ENCODE measurements around the gene ANXA11. TPM values are rescaled to one million over a fixed set of nuclear protein-coding genes. Genes with fewer than 3 reads are reported as not detected.
"Not testable (repeated sequence)": the region's sequence is repeated elsewhere in the genome, so short reads cannot be mapped to it uniquely, and the experiment has no call there.

The ANXA11 gene
- total RNA-seq (2022), result 68.5 and 93.8 TPM in 2 replicates
- percentile 74 among the genes with signal in this experiment for Bru-seq, nascent RNA
- BruChase-seq, experiment 1, labeled RNA remaining after a 6-hour chase, result percentile 71 among the genes with signal in this experiment
- BruChase-seq, experiment 2, labeled RNA remaining after a 2-hour chase, result percentile 71 among the genes with signal in this experiment
- long read RNA-seq, full-length matches to known transcripts, result 112 of 154 reads
- long read RNA-seq, partial matches to known transcripts, result 15 of 154 reads
- long read RNA-seq, other reads (novel, unspliced or antisense), result 27 of 154 reads

- Mint-ChIP-seq H3K27ac (ENCODE audit: low read depth, unreplicated experiment) (peak within 1 kb of the TSS; percentile 88), H3K27me3 (ENCODE audit: insufficient read depth, unreplicated experiment) (no peaks in the 10 kb centered on the region), H3K4me3 (ENCODE audit: unreplicated experiment) (peak within 1 kb of the TSS; percentile 77), H3K4me1 (ENCODE audit: insufficient read depth, unreplicated experiment) (peaks cover 40% of the 10 kb centered on the region), H3K9me3 (ENCODE audit: unreplicated experiment) (no peaks in the 10 kb centered on the region), H3K36me3 (ENCODE audit: insufficient read depth, unreplicated experiment) (no peaks in the 10 kb centered on the region)
- DNase-seq (ENCODE audit: unreplicated experiment), result peak; percentile 80
- ChIA-PET CTCF (interaction anchor here (0.6 kb wide), 1 partner anchor 296 kb away, joined by 3 read pairs; no protein-coding TSS in a partner anchor), POLR2A (interaction anchor here (0.7 to 3.4 kb wide), 10 partner anchors 9 to 127 kb away, joined by 3 to 31 read pairs (median 4); no protein-coding TSS in a partner anchor)
- no TSS peak for BruUV-seq (replicated peaks)
- intact Hi-C loops (cut with micrococcal nuclease), result loop anchor here (2.0 to 5.0 kb wide), 3 partner anchors 41 to 128 kb away; partner anchors contain the start of gene TMEM254
- TF ChIP-seq, protein P1, sequence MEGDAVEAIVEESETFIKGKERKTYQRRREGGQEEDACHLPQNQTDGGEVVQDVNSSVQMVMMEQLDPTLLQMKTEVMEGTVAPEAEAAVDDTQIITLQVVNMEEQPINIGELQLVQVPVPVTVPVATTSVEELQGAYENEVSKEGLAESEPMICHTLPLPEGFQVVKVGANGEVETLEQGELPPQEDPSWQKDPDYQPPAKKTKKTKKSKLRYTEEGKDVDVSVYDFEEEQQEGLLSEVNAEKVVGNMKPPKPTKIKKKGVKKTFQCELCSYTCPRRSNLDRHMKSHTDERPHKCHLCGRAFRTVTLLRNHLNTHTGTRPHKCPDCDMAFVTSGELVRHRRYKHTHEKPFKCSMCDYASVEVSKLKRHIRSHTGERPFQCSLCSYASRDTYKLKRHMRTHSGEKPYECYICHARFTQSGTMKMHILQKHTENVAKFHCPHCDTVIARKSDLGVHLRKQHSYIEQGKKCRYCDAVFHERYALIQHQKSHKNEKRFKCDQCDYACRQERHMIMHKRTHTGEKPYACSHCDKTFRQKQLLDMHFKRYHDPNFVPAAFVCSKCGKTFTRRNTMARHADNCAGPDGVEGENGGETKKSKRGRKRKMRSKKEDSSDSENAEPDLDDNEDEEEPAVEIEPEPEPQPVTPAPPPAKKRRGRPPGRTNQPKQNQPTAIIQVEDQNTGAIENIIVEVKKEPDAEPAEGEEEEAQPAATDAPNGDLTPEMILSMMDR (IDR thresholded peaks at IDR 0.05; ENCODE audit: unreplicated experiment), result no peak
These were observed at the start of gene ANXA11 for GRCh38 chr10:80205477-80206276. Gene ANXA11 (minus strand): TSS chr10:80205537. CDS start chr10:80172861, 32,676 bp downstream.

- intact Hi-C loops (cut with micrococcal nuclease); CTCF ChIA-PET; BruUV-seq (replicated peaks): not testable (repeated sequence)
These were observed 49.4 kb upstream of the ANXA11 start for GRCh38 chr10:80254726-80255125.

DNA sequence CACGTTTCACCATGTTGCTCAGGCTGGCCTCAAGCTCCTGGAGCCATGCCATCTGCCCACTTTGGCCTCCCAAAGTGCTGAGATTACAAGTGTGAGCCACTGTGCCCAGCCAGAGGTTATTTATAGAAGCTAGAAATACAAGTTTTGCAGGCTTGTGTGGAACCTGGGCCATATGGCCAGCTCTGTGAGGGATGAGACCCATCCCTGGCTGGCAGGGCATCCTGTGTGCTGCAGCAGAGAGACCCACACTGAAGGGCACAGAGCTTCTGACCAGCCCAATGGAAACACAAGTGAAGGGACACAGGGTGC lies 48.6 kb upstream of the ANXA11 start:
- DNase-seq (ENCODE audit: unreplicated experiment); H3K4me3 Mint-ChIP-seq (ENCODE audit: unreplicated experiment); H3K27ac Mint-ChIP-seq (ENCODE audit: low read depth, unreplicated experiment); H3K36me3 Mint-ChIP-seq (ENCODE audit: insufficient read depth, unreplicated experiment); BruUV-seq (replicated peaks); POLR2A ChIA-PET; intact Hi-C loops (cut with micrococcal nuclease); H3K4me1 Mint-ChIP-seq (ENCODE audit: insufficient read depth, unreplicated experiment); H3K9me3 Mint-ChIP-seq (ENCODE audit: unreplicated experiment): not testable (repeated sequence)
- CTCF ChIA-PET, result interaction anchor here (0.6 to 1.0 kb wide), 2 partner anchors 109 to 135 kb away, joined by 4 read pairs; no protein-coding TSS in a partner anchor
- H3K27me3 Mint-ChIP-seq (ENCODE audit: insufficient read depth, unreplicated experiment), result peaks cover 34% of the 10 kb centered on the region

More at GRCh38 chr10:80254726-80255125, 49.4 kb upstream of the ANXA11 start:
- H3K36me3 Mint-ChIP-seq (ENCODE audit: insufficient read depth, unreplicated experiment); H3K4me1 Mint-ChIP-seq (ENCODE audit: insufficient read depth, unreplicated experiment); H3K27ac Mint-ChIP-seq (ENCODE audit: low read depth, unreplicated experiment); H3K4me3 Mint-ChIP-seq (ENCODE audit: unreplicated experiment); DNase-seq (ENCODE audit: unreplicated experiment); POLR2A ChIA-PET; H3K9me3 Mint-ChIP-seq (ENCODE audit: unreplicated experiment): not testable (repeated sequence)
- peaks cover 34% of the 10 kb centered on the region for H3K27me3 Mint-ChIP-seq (ENCODE audit: insufficient read depth, unreplicated experiment)

GRCh38 chr10:80253266-80253962 lies 48.1 kb upstream of the ANXA11 start:
- POLR2A ChIA-PET, result no interaction called here

More at GRCh38 chr10:80253266-80253962, 48.1 kb upstream of the ANXA11 start:
- DNase-seq (ENCODE audit: unreplicated experiment), result no peak
- Mint-ChIP-seq H3K27me3 (ENCODE audit: insufficient read depth, unreplicated experiment) (peaks cover 34% of the 10 kb centered on the region), H3K9me3 (ENCODE audit: unreplicated experiment) (no peaks in the 10 kb centered on the region), H3K36me3 (ENCODE audit: insufficient read depth, unreplicated experiment) (no peaks in the 10 kb centered on the region), H3K4me3 (ENCODE audit: unreplicated experiment) (no peak overlapping the region), H3K4me1 (ENCODE audit: insufficient read depth, unreplicated experiment) (peaks cover 5% of the 10 kb centered on the region), H3K27ac (ENCODE audit: low read depth, unreplicated experiment) (no peak overlapping the region)
- CTCF ChIA-PET, result interaction anchor here (0.7 to 1.4 kb wide), 5 partner anchors 8 to 691 kb away, joined by 3 to 4 read pairs (median 4); no protein-coding TSS in a partner anchor
- TF ChIP-seq, protein P1 (IDR thresholded peaks at IDR 0.05; ENCODE audit: unreplicated experiment), result no peak
- no TSS peak for BruUV-seq (replicated peaks)
- intact Hi-C loops (cut with micrococcal nuclease), result no loop called here
